ENCODE measurements around the gene URB1.

Gene URB1

GRCh38 chr21:32411350-32412161, 18.7 kb upstream of the URB1 start (continued):
- TF ChIP-seq KLF17 (tag by site-specific recombination; IDR thresholded peaks at IDR 0.05): 0 out of 2 replicates have a peak, but pooled peaks have one; percentile 44
- no peak for TF ChIP-seq HOXD13 (CRISPR knock-in tag; IDR thresholded peaks at IDR 0.05; ENCODE audit: borderline replicate concordance)
- TF ChIP-seq ZNF639 (tag by site-specific recombination; IDR thresholded peaks at IDR 0.05): no peak
- no peak; the same call in 1 of the 2 replicates for TF ChIP-seq INSM2 (tag by site-specific recombination; IDR thresholded peaks at IDR 0.05)
- TF ChIP-seq ZEB2 (tag by site-specific recombination; IDR thresholded peaks at IDR 0.05): peak; percentile 83
- peak; percentile 32; the same call in 1 of the 2 replicates for TF ChIP-seq KLF9 (tag by site-specific recombination; IDR thresholded peaks at IDR 0.05; ENCODE audit: low read depth)
- TF ChIP-seq ZNF121 (tag by site-specific recombination; IDR thresholded peaks at IDR 0.05): no peak
- 0 out of 2 replicates have a peak, but pooled peaks have one; percentile 55 for TF ChIP-seq ZNF600 (tag by site-specific recombination; IDR thresholded peaks at IDR 0.05)
- TF ChIP-seq ZBTB21 (tag by site-specific recombination; IDR thresholded peaks at IDR 0.05): peak; percentile 27; the same call in 1 of the 2 replicates
- 0 out of 2 replicates have a peak, but pooled peaks have one; percentile 47 for TF ChIP-seq ZBTB48 (tag by site-specific recombination; IDR thresholded peaks at IDR 0.05)
- peak; percentile 18; the same call in 1 of the 2 replicates for TF ChIP-seq ZNF394 (tag by site-specific recombination; IDR thresholded peaks at IDR 0.05; ENCODE audit: borderline replicate concordance)
- no peak for TF ChIP-seq ZNF747 (tag by site-specific recombination; IDR thresholded peaks at IDR 0.05)
- TF ChIP-seq ZBTB8A (tag by site-specific recombination; IDR thresholded peaks at IDR 0.05): peak; percentile 91
- TF ChIP-seq ZNF654 (tag by site-specific recombination; IDR thresholded peaks at IDR 0.05; ENCODE audit: low read depth): no peak
- 0 out of 2 replicates have a peak, but pooled peaks have one; percentile 20 for TF ChIP-seq BCL11A (tag by site-specific recombination; IDR thresholded peaks at IDR 0.05; ENCODE audit: low read depth)
- peak; percentile 25; the same call in 1 of the 2 replicates for TF ChIP-seq ZNF76 (tag by site-specific recombination; IDR thresholded peaks at IDR 0.05; ENCODE audit: borderline replicate concordance, low read depth)
- no peak for TF ChIP-seq ZNF391 (tag by site-specific recombination; IDR thresholded peaks at IDR 0.05; ENCODE audit: borderline replicate concordance, low read depth)
- no peak for TF ChIP-seq ZNF645 (tag by site-specific recombination; IDR thresholded peaks at IDR 0.05)
- TF ChIP-seq ZNF223 (tag by site-specific recombination; IDR thresholded peaks at IDR 0.05): no peak
- TF ChIP-seq PATZ1 (tag by site-specific recombination; IDR thresholded peaks at IDR 0.05): peak; percentile 73
- 0 out of 2 replicates have a peak, but pooled peaks have one; percentile 57 for TF ChIP-seq ZNF837 (tag by site-specific recombination; IDR thresholded peaks at IDR 0.05)
- peak; percentile 94 for TF ChIP-seq KLF1 (tag by site-specific recombination; IDR thresholded peaks at IDR 0.05)
- TF ChIP-seq ZNF510 (tag by site-specific recombination; IDR thresholded peaks at IDR 0.05; ENCODE audit: insufficient replicate concordance): no peak
- TF ChIP-seq ZNF280C (tag by site-specific recombination; IDR thresholded peaks at IDR 0.05): no peak
- TF ChIP-seq ZNF707 (tag by site-specific recombination; IDR thresholded peaks at IDR 0.05): no peak
- TF ChIP-seq ZNF146 (tag by site-specific recombination; IDR thresholded peaks at IDR 0.05): 0 out of 2 replicates have a peak, but pooled peaks have one; percentile 3
- peak; percentile 73 for TF ChIP-seq ZNF335 (tag by site-specific recombination; conservative IDR thresholded peaks at IDR 0.05)

Data from HEK293 (cell line).